ENCODE measurements around the gene CPEB4. TPM values are rescaled to one million over a fixed set of nuclear protein-coding genes. Genes with fewer than 3 reads are reported as not detected.

The CPEB4 gene
- total and polyA plus RNA-seq, 2 donors (not counting 1 experiment from before 2014, with no cell fraction given): 8.4 to 26.0 TPM

- Mint-ChIP-seq H3K27ac (no peak overlapping the region), H3K4me1 (no peaks in the 10 kb centered on the region), H3K9me3 (ENCODE audit: insufficient read depth) (no peaks in the 10 kb centered on the region), H3K4me3 (no peak overlapping the region), H3K27me3 (no peaks in the 10 kb centered on the region)
- Histone ChIP-seq H3K4me1 (ENCODE audit: control insufficient read depth in 2 of 2, insufficient read depth in 2 of 2, low read length in 2 of 2) (no peaks in the 10 kb centered on the region), H3K79me2 (ENCODE audit: control insufficient read depth, insufficient read depth, low read length) (no peaks in the 10 kb centered on the region), H3K27ac (ENCODE audit: low read length in 2 of 2) (no peak overlapping the region), H2AFZ (ENCODE audit: insufficient read depth, low read depth, low read length, poor library complexity, severe bottlenecking) (no peak overlapping the region), H3K4me3 (ENCODE audit: control extremely low read depth in 1 of 5, extremely low read depth in 1 of 5, insufficient read depth in 1 of 5, low read depth in 2 of 5, low read length in 4 of 5) (no peak overlapping the region), H3K9ac (ENCODE audit: low read length) (no peak overlapping the region), H3K4me2 (replicated peaks; ENCODE audit: low read depth, low read length, poor library complexity, severe bottlenecking) (no peak overlapping the region), H4K20me1 (ENCODE audit: control insufficient read depth, insufficient read depth, low read length, poor library complexity, severe bottlenecking) (no peaks in the 10 kb centered on the region), H3K9me3 (ENCODE audit: control extremely low read depth in 1 of 3, control insufficient read depth in 2 of 3, insufficient read depth in 1 of 3, low read length in 2 of 3) (no peaks in the 10 kb centered on the region), H3K27me3 (replicated peaks in 1 of 4; ENCODE audit: control extremely low read depth in 1 of 4, control insufficient read depth in 3 of 4, insufficient read depth in 4 of 4, low read length in 3 of 4) (no peaks in the 10 kb centered on the region), H3K36me3 (replicated peaks in 1 of 2; ENCODE audit: control extremely low read depth in 1 of 2, control insufficient read depth in 1 of 2, extremely low read depth in 1 of 2, insufficient read depth in 2 of 2, low read length in 1 of 2) (peaks cover 14 to 59% of the 10 kb centered on the region in 2 experiments)
- no CpG with 5 or more reads among the region's 6 CpGs for WGBS (ENCODE audit: insufficient coverage)
- no peak for DNase-seq
- intact Hi-C loops (cut with micrococcal nuclease): no loop called here
- POLR2A ChIA-PET: no interaction called here
- TF ChIP-seq CTCF (IDR thresholded peaks at IDR 0.05) (no peak), EZH2 (IDR thresholded peaks at IDR 0.05; ENCODE audit: borderline replicate concordance, insufficient read depth, low read depth, low read length, poor library complexity, severe bottlenecking) (no peak)
- CTCF ChIA-PET: interaction anchor here (1.0 kb wide), 2 partner anchors 330 to 336 kb away, joined by 3 read pairs; no protein-coding TSS in a partner anchor
- ATAC-seq (ENCODE audit: low read depth): no peak
Observed at GRCh38 chr5:173954671-173955521, 66.7 kb downstream of the CPEB4 start.

- Histone ChIP-seq H4K20me1 (ENCODE audit: control insufficient read depth, insufficient read depth, low read length, poor library complexity, severe bottlenecking) (no peaks in the 10 kb centered on the region), H3K79me2 (ENCODE audit: control insufficient read depth, insufficient read depth, low read length) (no peaks in the 10 kb centered on the region), H3K27me3 (replicated peaks in 1 of 4; ENCODE audit: control extremely low read depth in 1 of 4, control insufficient read depth in 3 of 4, insufficient read depth in 4 of 4, low read length in 3 of 4) (no peaks in the 10 kb centered on the region), H2AFZ (ENCODE audit: insufficient read depth, low read depth, low read length, poor library complexity, severe bottlenecking) (no peak overlapping the region), H3K4me2 (replicated peaks; ENCODE audit: low read depth, low read length, poor library complexity, severe bottlenecking) (no peak overlapping the region), H3K27ac (ENCODE audit: low read length in 2 of 2) (no peak overlapping the region), H3K9ac (ENCODE audit: low read length) (no peak overlapping the region), H3K36me3 (replicated peaks in 1 of 2; ENCODE audit: control extremely low read depth in 1 of 2, control insufficient read depth in 1 of 2, extremely low read depth in 1 of 2, insufficient read depth in 2 of 2, low read length in 1 of 2) (peaks cover under 1 to 4% of the 10 kb centered on the region in 2 experiments), H3K9me3 (ENCODE audit: control extremely low read depth in 1 of 3, control insufficient read depth in 2 of 3, insufficient read depth in 1 of 3, low read length in 2 of 3) (no peaks in the 10 kb centered on the region), H3K4me3 (ENCODE audit: control extremely low read depth in 1 of 5, extremely low read depth in 1 of 5, insufficient read depth in 1 of 5, low read depth in 2 of 5, low read length in 4 of 5) (no peak overlapping the region), H3K4me1 (ENCODE audit: control insufficient read depth in 2 of 2, insufficient read depth in 2 of 2, low read length in 2 of 2) (no peaks in the 10 kb centered on the region)
- no CpG with 5 or more reads among the region's 2 CpGs for WGBS (ENCODE audit: insufficient coverage)
- no peak for DNase-seq
- no peaks in the 10 kb centered on the region for H3K4me1 Mint-ChIP-seq
- intact Hi-C loops (cut with micrococcal nuclease): no loop called here
- no peak for TF ChIP-seq EZH2 (IDR thresholded peaks at IDR 0.05; ENCODE audit: borderline replicate concordance, insufficient read depth, low read depth, low read length, poor library complexity, severe bottlenecking)
- TF ChIP-seq CTCF (IDR thresholded peaks at IDR 0.05): no peak
- no peaks in the 10 kb centered on the region for H3K9me3 Mint-ChIP-seq (ENCODE audit: insufficient read depth)
- CTCF ChIA-PET: no interaction called here
- POLR2A ChIA-PET: no interaction called here
- no peaks in the 10 kb centered on the region for H3K27me3 Mint-ChIP-seq
- H3K4me3 Mint-ChIP-seq: no peak overlapping the region
- no peak overlapping the region for H3K27ac Mint-ChIP-seq
- no peak for ATAC-seq (ENCODE audit: low read depth)
Observed at GRCh38 chr5:173960986-173961385, 72.8 kb downstream of the CPEB4 start.

Data from B cell (primary cell).